GM19467 (cell line): ENCODE results near the gene MYO5A.
A peak's percentile ranks its signal among the peaks of the same experiment; 100 is the strongest.
"Not testable (repeated sequence)": the region's sequence is repeated elsewhere in the genome, so short reads cannot be mapped to it uniquely, and the experiment has no call there.

Experiments
- ATAC-seq: cut with Tn5 transposase; IDR thresholded peaks from one replicate; pipeline ENCODE4 v1.9.1; 2021; ENCODE audit warnings: mild to moderate bottlenecking, moderate library complexity; ENCODE audit not compliant: unreplicated experiment

MYO5A gene

DNA sequence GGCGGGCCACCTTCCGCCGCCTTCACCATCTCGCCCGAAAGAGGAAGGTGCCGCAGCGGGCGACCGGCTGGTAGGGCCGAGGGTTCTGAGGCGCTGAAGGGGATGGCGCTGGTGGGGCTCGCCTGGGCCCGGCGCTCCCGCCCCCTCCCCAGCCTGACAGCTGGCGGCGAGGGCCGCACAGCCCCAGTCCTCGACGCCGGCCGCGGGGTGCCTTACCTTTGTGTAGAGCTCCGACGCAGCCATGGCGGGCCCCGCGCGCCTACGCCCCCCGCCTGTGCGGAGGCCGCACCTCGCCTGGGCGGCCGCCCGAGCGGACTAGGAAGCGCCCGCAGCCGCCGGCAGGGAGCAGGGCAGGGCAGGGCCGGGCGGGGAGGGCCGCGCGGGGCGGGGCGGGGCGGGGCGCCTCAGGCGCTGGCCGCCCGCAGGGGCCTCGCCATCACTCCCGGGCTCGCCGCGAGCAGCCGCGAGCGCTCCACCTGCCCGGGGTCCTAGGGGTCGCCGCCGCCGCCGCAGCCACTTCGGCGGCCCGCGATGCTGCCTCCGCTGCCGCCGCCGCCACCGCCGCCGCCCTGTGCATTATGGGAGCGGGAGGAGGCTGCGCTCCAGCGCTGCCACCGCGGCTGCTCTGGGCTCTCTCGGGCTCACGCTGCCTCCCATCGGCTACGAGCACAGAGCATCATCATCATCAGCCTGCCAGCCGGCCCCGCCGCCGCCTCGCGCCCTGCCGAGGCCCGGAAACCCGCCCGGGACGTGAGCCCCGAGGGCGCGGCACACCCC, at the start of gene MYO5A:
Gene MYO5A (minus strand): TSS at position 317 of the 777 bp plus-strand sequence. CDS start 74 bp downstream, at position 243.
- peak; percentile 83 for ATAC-seq

DNA sequence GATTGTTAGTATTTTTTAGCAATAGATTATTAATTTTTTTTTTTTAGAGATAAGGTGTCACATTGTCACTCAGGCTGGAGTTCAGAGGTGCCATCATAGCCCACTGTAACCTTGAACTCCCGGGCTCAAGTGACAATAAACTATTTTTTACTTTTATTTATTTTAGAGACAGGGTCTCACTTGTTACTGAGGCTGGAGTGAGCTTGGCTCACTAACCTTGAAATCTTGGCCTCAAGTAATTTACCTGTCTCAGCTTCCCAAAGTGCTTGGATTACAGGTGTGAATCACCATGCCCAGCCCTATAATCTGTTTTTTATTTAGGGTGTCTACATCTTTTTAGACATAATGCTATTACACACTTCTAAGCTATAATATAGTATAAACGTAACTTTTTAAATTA, 48.0 kb upstream of the MYO5A start:
- no peak for ATAC-seq

DNA sequence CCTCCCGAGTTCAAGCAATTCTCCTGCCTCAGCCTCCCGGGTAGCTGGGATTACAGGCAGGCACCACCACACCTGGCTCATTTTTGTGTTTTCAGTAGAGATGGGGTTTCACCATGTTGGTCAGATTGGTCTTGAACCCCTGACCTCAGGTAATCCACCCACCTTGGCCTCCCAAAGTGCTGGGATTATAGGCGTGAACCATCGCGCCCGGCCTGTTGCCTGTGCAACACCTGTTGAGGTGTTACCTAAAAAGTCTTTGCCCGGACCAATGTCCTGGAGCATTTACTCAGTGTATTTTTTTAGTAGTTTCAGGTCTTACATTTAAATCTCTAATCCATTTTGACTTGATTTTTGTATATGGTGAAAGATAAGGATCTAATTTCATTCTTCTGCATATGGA, 46.9 kb upstream of the MYO5A start:
- not testable (repeated sequence) for ATAC-seq

DNA sequence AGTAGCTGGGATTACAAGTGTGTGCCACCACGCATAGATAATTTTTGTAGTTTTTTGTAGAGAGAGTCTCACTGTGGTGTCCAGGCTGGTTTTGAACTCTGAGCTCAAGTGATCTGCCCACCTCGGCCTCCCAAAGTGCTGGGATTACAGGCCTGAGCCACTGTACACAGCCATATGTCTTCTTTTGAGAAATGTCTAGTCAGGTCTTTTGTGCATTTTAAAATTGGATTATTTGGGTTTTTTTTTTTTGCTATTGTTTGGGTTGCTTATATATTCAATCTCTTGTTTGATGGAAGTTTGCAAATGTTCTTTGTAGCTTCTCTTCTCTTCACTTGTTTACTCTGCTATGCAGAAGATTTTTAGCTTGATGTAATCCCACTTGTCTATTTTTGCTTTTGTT, 46.4 kb upstream of the MYO5A start:
- no peak for ATAC-seq

DNA sequence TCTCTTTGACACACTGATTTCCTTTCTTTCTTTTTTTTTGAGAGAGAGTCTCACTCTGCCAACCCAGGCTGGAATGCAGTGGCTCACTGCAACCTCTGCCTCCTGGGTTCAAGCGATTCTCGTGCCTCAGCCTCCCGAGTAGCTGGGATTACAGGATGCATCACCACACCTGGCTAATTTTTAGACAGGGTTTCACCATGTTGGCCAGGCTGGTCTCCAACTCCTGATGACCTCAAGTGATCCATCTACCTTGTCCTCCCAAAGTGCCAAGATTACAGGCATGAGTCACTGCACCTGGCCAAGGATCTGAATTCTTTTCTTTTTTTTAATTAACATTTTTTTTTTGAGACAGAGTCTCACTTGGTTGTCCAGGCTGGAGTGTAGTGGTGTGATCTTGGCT, 45.9 kb upstream of the MYO5A start:
- not testable (repeated sequence) for ATAC-seq

DNA sequence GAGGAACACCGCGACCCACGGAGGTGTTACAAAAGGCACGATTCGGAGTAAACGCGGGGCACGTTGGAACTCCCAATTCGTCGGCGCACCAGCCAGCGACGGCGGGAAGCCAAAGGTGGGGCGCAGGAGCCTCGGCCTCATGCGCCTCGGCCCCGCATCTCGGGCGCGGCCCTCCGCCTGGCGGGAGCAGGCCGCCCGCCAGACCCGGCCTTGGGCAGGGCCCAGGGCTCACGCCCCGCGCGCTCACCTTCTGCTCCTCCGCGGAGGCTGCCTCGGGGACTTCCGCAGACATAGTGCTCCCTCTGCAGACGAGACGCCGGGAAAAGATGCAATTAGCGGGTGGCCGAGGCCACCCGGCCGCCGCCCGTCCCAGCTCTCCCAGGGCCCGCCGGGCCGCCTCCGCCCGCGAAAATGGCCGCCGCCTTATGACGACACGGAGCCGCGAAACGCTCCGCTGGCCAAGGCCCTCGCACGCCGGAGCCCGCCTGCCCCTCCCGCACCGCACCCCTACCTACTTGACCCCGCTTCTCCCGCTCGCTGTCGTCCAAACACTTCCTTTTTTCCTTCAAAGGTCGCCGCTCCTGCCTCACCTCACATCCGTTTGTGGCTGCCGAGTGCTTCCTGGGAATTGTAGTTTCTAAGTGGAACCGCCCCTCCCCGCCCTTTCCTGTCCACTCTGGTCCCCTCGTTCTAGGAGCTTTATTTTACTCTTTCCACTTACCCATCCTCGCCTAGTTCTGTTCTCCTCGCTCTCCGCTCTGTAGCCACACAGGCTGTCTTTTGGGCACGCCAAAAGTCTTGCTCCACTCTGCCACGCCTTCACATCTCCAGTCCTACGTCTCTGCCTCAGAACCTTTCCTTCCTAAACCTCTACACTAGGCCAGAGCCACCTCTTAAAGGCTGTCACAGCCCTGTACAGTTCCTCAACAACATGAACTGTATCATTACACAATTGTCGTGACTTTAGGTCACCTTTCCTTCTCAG, 40.2 kb upstream of the MYO5A start, which contains the start of gene ARPP19:
Gene ARPP19 (minus strand): TSS at position 430 of the 985 bp plus-strand sequence. CDS start 138 bp downstream, at position 292.
- peak; percentile 74 for ATAC-seq

DNA sequence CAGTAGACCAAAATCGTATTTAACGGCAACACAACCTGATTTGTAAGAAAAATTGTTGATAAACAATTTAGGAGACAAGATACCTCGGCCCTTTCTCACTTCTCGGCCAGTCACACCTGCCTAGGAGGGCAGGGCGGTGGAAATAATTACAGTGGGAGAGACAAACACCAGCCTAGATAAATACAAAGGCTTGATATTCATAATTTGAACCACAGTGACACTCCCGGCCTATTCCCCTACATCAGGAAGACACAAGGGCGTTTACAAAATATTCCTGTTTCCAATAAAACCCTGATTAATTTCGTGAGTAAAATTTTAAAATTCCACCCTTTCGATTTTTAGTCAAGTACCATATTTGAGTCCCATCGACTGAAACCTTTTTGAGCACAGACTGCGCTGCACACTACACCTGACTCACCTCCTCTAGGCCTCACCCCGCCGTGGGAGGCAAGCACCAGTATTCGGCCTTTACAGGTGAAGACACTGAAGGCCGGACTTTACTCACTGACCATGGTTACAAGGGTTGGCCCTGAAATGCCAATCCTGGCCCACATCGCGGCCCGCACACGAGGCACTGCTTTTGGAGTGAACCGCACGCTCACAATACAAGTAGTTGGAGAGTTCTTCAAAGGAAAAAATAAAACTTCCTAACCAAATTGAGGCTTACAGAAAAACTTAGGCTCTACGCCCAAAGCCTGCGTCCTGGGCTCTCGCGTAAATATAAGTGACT, 39.4 kb upstream of the MYO5A start:
- no peak for ATAC-seq

DNA sequence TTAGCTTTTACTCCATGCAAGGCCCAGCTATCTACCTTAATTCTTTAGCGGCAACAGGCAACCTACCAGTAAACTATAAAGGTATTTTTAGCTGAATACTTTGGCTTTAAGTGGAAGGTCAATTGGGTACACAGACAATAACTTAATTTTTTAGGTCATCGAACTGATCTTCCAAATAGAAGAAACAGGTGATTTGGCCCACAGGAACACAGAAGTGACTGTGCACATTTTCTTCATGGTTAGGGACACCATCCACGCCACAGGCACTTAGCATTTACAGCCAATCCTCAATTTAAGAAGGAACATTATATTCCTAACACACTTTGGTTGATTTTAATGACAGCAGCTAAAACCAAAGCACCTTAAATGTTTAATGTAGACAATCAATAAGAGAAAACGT, 38.2 kb upstream of the MYO5A start:
- no peak for ATAC-seq

DNA sequence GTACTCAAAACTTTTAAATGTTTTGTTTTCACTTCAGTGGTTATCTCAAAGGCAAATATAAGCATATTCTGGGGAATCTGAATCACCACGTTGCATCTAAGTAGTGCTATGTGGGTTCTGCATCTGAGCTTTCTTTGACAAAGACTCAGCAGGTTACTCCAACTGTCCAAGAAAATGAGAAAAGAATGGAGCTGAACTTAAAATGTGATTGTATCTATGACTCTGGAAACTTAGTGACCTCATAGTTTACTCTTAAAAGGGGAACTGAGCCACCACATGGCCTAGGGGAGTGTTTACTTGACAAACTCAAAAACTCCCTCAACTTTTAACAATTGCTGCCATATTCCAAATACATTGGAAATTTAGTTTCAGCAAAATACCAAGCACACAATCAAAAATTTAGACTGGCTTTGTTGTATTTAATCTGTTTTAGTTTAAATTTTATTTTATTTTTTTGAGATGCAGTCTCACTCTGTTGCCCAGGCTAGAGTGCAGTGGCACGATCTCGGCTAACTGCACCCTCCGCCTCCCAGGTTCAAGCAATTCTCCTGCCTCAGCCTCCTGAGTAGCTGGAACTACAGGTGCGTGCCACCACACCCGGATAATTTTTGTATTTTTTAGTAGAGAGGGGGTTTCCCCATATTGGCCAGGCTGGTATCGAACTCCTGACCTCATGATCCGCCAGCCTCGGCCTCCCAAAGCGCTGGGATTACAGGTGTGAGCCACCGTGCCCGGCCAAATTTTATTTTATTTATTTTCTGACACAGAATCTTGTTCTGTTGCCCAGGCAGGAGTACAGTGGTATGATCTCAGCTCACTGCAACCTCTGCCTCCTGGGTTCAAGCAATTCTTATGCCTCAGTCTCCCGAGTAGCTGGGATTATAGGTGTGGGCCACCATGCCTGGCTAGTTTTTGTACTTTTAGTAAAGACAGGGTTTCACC, 37.0 kb upstream of the MYO5A start:
- not testable (repeated sequence) for ATAC-seq

DNA sequence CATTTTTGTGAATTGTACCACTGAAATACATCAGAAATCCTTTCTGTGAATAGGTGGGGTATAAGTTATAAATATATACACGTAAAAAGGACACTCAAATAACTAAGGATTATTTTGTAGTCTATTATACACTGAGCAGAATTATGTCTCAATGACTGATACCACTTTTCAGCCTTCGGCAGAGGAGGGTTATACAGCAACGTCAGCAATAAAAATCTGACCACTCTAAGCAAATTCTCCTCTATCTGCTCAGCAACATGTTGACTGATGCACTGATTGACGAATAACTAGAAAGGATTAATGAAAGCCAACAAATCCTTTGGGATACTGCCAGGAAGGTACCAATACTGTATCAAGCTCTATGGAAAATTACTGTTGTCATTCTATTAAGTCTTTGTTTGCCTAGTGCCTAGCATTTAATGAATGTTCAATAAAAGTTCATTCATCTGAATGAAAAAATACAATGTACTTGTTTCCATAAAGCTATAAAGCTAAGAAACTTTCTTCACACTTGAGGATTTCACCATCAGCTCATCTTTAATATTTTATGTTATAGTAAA, 34.9 kb upstream of the MYO5A start:
- no peak for ATAC-seq

DNA sequence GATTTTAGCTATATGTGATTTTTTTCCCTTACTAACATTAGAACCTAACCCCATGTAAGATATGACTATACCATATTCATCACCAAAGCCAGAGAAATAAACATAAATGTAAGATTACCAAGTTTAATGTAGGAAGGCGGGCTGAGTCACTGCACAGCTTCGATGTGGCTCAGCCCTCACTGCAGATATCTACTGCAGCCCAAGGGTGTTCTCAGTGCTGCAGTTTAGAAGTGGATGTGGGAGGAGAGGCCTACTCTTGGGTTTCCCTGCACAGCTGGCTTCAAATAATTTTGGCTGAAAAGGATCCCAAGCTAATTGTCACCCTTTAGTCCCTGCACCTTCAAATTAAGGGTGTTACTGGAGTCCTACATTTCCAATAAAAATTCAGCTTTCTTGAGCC, 30.9 kb upstream of the MYO5A start:
- no peak for ATAC-seq

DNA sequence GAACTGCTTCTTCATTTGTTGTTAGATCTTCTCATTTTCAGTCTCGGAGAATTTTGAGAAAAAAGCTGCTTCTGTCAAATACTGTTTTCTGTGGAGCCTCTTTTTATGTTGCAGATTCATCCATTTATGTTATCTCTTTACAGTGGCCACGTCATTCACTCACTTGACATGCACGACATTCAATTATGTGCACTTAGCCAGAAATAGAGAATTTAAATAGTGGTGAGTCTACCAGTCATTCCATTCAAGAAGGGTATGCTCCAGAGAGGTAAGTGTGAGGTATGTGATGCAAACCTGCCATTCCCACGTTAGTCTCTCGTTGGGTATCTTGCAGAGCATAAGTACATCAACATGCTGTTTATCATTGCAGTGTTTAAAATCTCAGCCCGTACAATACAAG, 30.3 kb upstream of the MYO5A start:
- no peak for ATAC-seq

DNA sequence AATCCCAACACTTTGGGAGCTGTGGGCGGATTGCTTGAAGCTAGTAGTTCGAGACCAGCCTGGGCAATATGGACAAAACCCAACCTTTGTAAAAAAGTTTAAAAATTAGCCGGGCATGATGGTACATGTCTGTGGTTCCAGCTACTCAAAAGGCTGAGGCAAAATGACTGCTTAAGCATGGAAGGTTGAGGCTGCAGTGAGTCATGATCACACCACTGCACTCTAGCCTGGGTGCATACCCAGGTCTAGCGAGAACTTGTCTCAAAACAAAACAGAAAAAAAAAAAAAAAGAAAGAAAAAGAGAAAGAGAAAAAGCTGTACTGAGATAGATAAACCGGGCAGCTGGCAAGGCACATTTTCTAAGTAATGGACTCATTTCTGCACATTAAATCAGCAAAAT, 29.5 kb upstream of the MYO5A start:
- ATAC-seq: peak; percentile 67

DNA sequence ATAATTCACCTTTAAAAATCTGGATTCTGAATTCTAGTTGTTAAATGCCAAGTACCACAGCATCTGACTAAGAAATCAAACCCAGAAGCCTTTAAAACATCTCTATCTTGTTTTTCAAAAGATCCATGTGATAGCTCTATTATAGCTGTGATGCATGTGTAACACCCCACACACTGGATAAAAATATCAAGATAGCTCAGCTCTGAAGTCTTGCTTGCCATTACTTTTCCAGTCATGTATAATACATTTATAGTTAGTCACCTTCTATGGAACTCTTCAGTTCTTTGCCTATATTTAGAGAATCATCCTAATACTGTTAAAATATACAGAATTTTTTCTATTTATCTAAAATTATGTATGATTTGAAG, 28.6 kb upstream of the MYO5A start:
- no peak for ATAC-seq

DNA sequence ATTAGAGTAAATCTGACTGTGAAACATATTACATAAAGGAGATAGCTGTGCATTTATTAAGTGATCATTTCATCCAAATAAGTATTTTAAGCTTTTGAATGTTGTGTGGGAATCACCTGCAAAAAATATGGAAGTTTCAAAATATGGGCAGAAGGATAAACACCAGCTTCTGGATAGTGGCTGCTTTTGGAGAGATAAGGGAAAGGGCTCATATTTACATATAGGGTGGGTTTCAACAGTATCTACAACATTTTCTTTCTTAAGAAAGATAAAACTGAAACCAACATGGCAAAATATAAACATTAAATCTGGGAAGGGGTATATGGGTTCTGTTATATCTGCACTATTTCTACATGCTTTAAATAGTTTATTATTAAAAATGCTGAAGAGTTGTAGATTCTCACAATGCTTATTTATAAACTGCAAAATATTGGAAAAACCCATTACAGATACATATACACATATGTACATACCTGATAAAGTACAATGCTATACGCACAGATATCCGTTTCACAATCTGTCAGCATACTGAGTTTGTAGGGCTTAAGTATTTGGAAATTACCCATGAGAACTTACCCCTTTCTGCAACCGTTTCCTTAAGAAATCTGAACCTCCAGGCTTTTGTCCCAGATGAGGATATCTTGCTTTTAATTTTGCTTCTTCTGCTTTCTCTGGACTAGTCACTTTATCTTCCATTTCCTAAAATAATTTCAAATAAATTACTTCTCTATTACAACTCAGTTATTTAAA, 28.0 kb upstream of the MYO5A start:
- no peak for ATAC-seq

DNA sequence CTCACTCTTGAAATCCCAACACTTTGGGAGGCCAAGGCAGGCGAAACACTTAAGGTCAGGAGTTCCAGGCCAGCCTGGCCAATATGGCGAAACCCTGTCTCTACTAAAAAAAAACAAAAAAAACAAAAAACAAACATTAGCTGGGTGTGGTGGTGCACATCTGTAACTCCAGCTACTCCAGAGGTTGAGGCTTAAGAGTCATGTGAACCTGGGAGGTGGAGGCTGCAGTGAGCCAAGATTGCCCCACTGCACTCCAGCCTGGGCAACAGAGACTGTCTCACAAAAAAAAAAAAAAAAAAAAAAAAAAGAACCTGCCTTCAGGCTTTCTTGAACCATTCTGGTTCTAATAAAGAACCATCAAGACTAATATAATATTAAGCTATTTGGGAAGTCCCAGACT, 23.6 kb upstream of the MYO5A start:
- no peak for ATAC-seq

DNA sequence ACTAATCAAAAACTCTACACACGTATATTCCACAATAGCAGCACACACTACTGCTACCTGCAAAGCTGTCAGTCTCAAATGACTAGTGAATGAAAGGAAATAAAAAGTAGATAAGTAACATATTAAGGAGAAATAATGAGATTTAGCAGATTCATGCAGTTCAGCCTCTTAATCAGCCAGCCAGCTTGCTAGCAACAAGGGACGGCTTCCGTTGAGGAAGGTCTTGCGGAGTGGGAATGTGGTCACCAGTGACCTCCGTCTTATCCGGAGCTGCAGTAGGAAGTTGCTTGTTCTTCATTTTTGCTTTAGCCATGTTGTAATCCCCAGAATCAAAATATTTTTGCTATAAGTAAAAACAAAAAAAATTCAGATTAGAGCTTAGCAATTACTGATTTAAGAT, 23.1 kb upstream of the MYO5A start:
- no peak for ATAC-seq

DNA sequence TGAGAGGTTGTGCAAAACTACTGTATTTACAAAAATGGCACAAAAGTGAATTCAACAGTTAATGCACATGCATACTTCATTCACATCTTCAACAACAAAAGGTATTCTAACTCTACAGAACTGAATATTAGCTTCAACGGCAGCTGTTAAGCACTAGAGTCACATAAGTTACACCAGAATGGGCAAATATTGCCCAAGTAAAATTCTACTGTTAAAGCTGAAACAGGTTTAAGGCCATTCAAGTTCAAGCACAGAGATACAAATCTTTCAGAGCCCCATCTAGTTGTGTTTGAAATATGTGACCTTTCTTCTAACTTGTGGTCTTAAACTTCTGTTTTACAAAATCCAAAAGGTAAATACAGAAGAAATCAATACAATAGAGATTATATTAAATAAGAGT, 22.5 kb upstream of the MYO5A start:
- not testable (repeated sequence) for ATAC-seq
